IMR-90 (cell line): ENCODE results near the gene COMMD8. TPM values are rescaled to one million over a fixed set of nuclear protein-coding genes. Genes with fewer than 3 reads are reported as not detected.
A peak's percentile ranks its signal among the peaks of the same experiment; 100 is the strongest.

ENCODE experiments used
- ATAC-seq: fragments of 200-7000 bp; cut with Tn5 transposase; 2 replicates; pipeline ENCODE4 v1.9.1; 2020; ENCODE audit warnings: low read depth, mild to moderate bottlenecking, moderate library complexity
- BruUV-seq: library from RNA; stranded (reverse); fragments of 400-500 nt; replicated peaks from 2 replicates; lab custom pipeline; 2021; lab: Mats Ljungman, UMichigan
- CTCF ChIA-PET: fragments of 300-600 bp; formaldehyde crosslinking; extraction: SDS; loops from one replicate; lab custom pipeline; 2021; ENCODE audit warnings: antibody characterized with exemption; lab: Yijun Ruan, JAX
- POLR2A ChIA-PET: fragments of 300-600 bp; sonication (Branson Sonifier 250); formaldehyde crosslinking; loops from one replicate; lab custom pipeline; 2022; ENCODE audit warnings: antibody characterized with exemption; ENCODE audit not compliant: unreplicated experiment; lab: Charles Lee
- DNase-seq: peaks from one replicate; pipeline ENCODE4 v3.0.0; 2013
- H2AFZ ChIP-seq: replicated peaks from 2 replicates; pipeline ENCODE3; 2013; ENCODE audit warnings: low read length, mild to moderate bottlenecking; ENCODE audit not compliant: poor library complexity
- H2AK5ac ChIP-seq: 2 replicates; pipeline ENCODE4 v1.6.1; 2013; ENCODE audit warnings: low read depth, low read length, inconsistent platforms
- H2AK9ac ChIP-seq: replicated peaks from 2 replicates; pipeline ENCODE3; 2013; ENCODE audit warnings: mild to moderate bottlenecking, low read depth, low read length, moderate library complexity; ENCODE audit not compliant: poor library complexity
- H2BK120ac ChIP-seq: 2 replicates; pipeline ENCODE4 v1.6.1; 2013; ENCODE audit warnings: low read depth, low read length, inconsistent platforms
- H2BK15ac ChIP-seq: 3 replicates; pipeline ENCODE4 v1.6.1; 2013; ENCODE audit warnings: low read depth, low read length, inconsistent platforms
- H2BK20ac ChIP-seq: 2 replicates; pipeline ENCODE4 v1.6.1; 2013; ENCODE audit warnings: low read depth, mild to moderate bottlenecking, inconsistent platforms, low read length, moderate library complexity
- H2BK5ac ChIP-seq: 2 replicates; pipeline ENCODE4 v1.6.1; 2013; ENCODE audit warnings: mild to moderate bottlenecking, low read depth, low read length, inconsistent platforms; ENCODE audit not compliant: poor library complexity, severe bottlenecking
- H3K14ac ChIP-seq: replicated peaks from 2 replicates; pipeline ENCODE4 v1.6.1; 2013; ENCODE audit warnings: low read depth, low read length, inconsistent platforms
- H3K18ac ChIP-seq: 2 replicates; pipeline ENCODE4 v1.6.1; 2013; ENCODE audit warnings: low read depth, low read length, control low read depth
- H3K23ac ChIP-seq: 2 replicates; pipeline ENCODE4 v1.6.1; 2013; ENCODE audit warnings: low read depth, low read length, inconsistent platforms
- H3K27ac ChIP-seq: 2 replicates; pipeline ENCODE4 v1.5.1; 2013; ENCODE audit warnings: mild to moderate bottlenecking, control low read depth, low read length; ENCODE audit not compliant: insufficient read depth
- H3K27me3 ChIP-seq: 2 replicates; pipeline ENCODE4 v1.6.1; 2013; ENCODE audit warnings: low read length; ENCODE audit not compliant: control insufficient read depth, insufficient read depth
- H3K36me3 ChIP-seq: 2 replicates; pipeline ENCODE4 v1.6.1; 2013; ENCODE audit warnings: low read length, mixed read lengths; ENCODE audit not compliant: control insufficient read depth, insufficient read depth
- H3K4ac ChIP-seq: 2 replicates; pipeline ENCODE4 v1.6.1; 2013; ENCODE audit warnings: low read depth, low read length, inconsistent platforms
- H3K4me1 ChIP-seq: 2 replicates; pipeline ENCODE4 v1.6.1; 2013; ENCODE audit warnings: low read length, mixed read lengths; ENCODE audit not compliant: control insufficient read depth, insufficient read depth
- H3K4me2 ChIP-seq: 2 replicates; pipeline ENCODE4 v1.6.1; 2013; ENCODE audit warnings: low read depth, mild to moderate bottlenecking, control low read depth, low read length, moderate library complexity
- H3K4me3 ChIP-seq: 2 replicates; pipeline ENCODE4 v1.5.1; 2013; ENCODE audit warnings: low read depth, mild to moderate bottlenecking, control low read depth, low read length, moderate library complexity; ENCODE audit not compliant: insufficient read depth
- H3K56ac ChIP-seq: 2 replicates; pipeline ENCODE4 v1.6.1; 2013; ENCODE audit warnings: low read length, inconsistent platforms; ENCODE audit not compliant: insufficient read depth; ENCODE audit errors: extremely low read depth
- H3K79me1 ChIP-seq, 2 experiments: 2 replicates each; pipeline ENCODE4 v1.6.1; 2013; ENCODE audit warnings: low read length in 2 of 2, inconsistent platforms in 1 of 2, low read depth in 1 of 2
- H3K9ac ChIP-seq: 2 replicates; pipeline ENCODE4 v1.6.1; 2013; ENCODE audit warnings: low read depth, low read length, control low read depth
- H3K9me1 ChIP-seq: 2 replicates; pipeline ENCODE4 v1.6.1; 2013; ENCODE audit warnings: low read length, inconsistent platforms; ENCODE audit not compliant: insufficient read depth
- H3K9me3 ChIP-seq: 2 replicates; pipeline ENCODE4 v1.6.1; 2013; ENCODE audit warnings: low read length; ENCODE audit not compliant: control insufficient read depth, insufficient read depth
- H4K20me1 ChIP-seq: 2 replicates; pipeline ENCODE4 v1.6.1; 2013; ENCODE audit warnings: low read length, inconsistent platforms; ENCODE audit not compliant: insufficient read depth
- H4K5ac ChIP-seq: 2 replicates; pipeline ENCODE4 v1.6.1; 2013; ENCODE audit warnings: mild to moderate bottlenecking, low read depth, low read length, control low read depth
- H4K8ac ChIP-seq, 2 experiments: 2 replicates each; pipeline ENCODE4 v1.6.1; 2013; ENCODE audit warnings: low read depth in 2 of 2, low read length in 2 of 2, control low read depth in 1 of 2, inconsistent platforms in 1 of 2
- H4K91ac ChIP-seq: 2 replicates; pipeline ENCODE4 v1.6.1; 2013; ENCODE audit warnings: low read depth, low read length, inconsistent platforms; ENCODE audit not compliant: insufficient read depth
- BHLHE40 ChIP-seq: fragments of 150-350 bp; IDR thresholded peaks from 2 replicates; pipeline ENCODE4 v1.6.1; 2016; ENCODE audit warnings: mild to moderate bottlenecking, low read depth, low read length
- CHD1 ChIP-seq: IDR thresholded peaks from 2 replicates; pipeline ENCODE4 v1.6.1; 2012; ENCODE audit warnings: low read depth, low read length, improper control_type of control experiment
- ELK1 ChIP-seq: fragments of 150-350 bp; IDR thresholded peaks from 2 replicates; pipeline ENCODE4 v1.6.1; 2016; ENCODE audit warnings: low read depth, mild to moderate bottlenecking, low read length, moderate library complexity, borderline replicate concordance
- FOS ChIP-seq: fragments of 150-350 bp; IDR thresholded peaks from 2 replicates; pipeline ENCODE4 v1.6.1; 2016; ENCODE audit warnings: low read depth, low read length
- MAFK ChIP-seq: IDR thresholded peaks from 2 replicates; pipeline ENCODE4 v1.6.1; 2012; ENCODE audit warnings: low read depth, low read length, improper control_type of control experiment
- MAZ ChIP-seq: IDR thresholded peaks from 2 replicates; pipeline ENCODE4 v1.6.1; 2012; ENCODE audit warnings: low read depth, mild to moderate bottlenecking, low read length, improper control_type of control experiment, moderate library complexity, borderline replicate concordance
- MXI1 ChIP-seq: IDR thresholded peaks from 2 replicates; pipeline ENCODE4 v1.6.1; 2012; ENCODE audit warnings: low read depth, mild to moderate bottlenecking, low read length, moderate library complexity, borderline replicate concordance
- RAD21 ChIP-seq: IDR thresholded peaks from 2 replicates; pipeline ENCODE4 v1.6.1; 2012; ENCODE audit warnings: low read length, improper control_type of control experiment
- RFX5 ChIP-seq: IDR thresholded peaks from 2 replicates; pipeline ENCODE4 v1.8.0; 2012; ENCODE audit warnings: low read depth, mild to moderate bottlenecking, low read length, moderate library complexity
- USF2 ChIP-seq: fragments of 150-350 bp; IDR thresholded peaks from 2 replicates; pipeline ENCODE4 v1.6.1; 2017; ENCODE audit warnings: mild to moderate bottlenecking, antibody characterized with exemption, low read length, low read depth
- WGBS, 2 experiments: methylation state at CpG; one replicate each; pipeline versions ENCODE4 v1.1.5 to v1.1.7; 2013; ENCODE audit warnings: missing lambda C conversion rate in 2 of 2; ENCODE audit not compliant: insufficient read length in 1 of 2; ENCODE audit errors: extremely low coverage in 2 of 2; 5-methylcytosine and 5-hydroxymethylcytosine counted together
- dilution Hi-C: fragments of 300-500 bp; cut with HindIII; formaldehyde crosslinking; loops from one replicate; pipeline ENCODE4 v1.14.3; 2018; ENCODE audit warnings: low sequenced_read_pairs; ENCODE audit not compliant: unreplicated experiment
- in situ Hi-C: fragments of 300-500 bp; cut with MboI; formaldehyde crosslinking; loops from 3 replicates; pipeline ENCODE4 v1.14.3; 2019; ENCODE audit warnings: low sequenced_read_pairs, inconsistent platforms, mixed read lengths
- intact Hi-C: fragments of 100-400 bp; cut with micrococcal nuclease; formaldehyde crosslinking; loops from 2 replicates; pipeline ENCODE4 v1.10.0; 2022
- polyA plus RNA-seq, 3 experiments: library from polyadenylated mRNA; depleted of rRNA; stranded (reverse); fragments of >200 nt; gene quantifications; 2 replicates each; pipeline ENCODE4 v1.2.3, GENCODE V29; 2012; ENCODE audit warnings: low replicate concordance in 1 of 3
- total RNA-seq: library from RNA; depleted of rRNA; stranded (reverse); fragments of >200 nt; gene quantifications from 2 replicates; pipeline ENCODE4 v1.2.3, GENCODE V29; 2012

COMMD8 gene
- total and polyA plus RNA-seq, 2 of the 4 experiments (the other 2 are of a cell fraction) = 12.5 to 12.6 TPM

GRCh38 chr4:47486231-47486673 is 22.8 kb upstream of the COMMD8 start:
- BruUV-seq = no TSS peak
- no peak overlapping the region for H2AFZ ChIP-seq

More at GRCh38 chr4:47486231-47486673, 22.8 kb upstream of the COMMD8 start:
- peak overlapping the region; percentile 45; the same call in 1 of the 2 replicates for H3K27ac ChIP-seq
- H4K5ac ChIP-seq = peak overlapping the region; percentile 19; the same call in 1 of the 2 replicates
- H2BK120ac ChIP-seq = peak overlapping the region; percentile 79; the same call in 1 of the 2 replicates
- H2BK5ac ChIP-seq = peak overlapping the region; percentile 88
- peaks cover 5% of the 10 kb centered on the region for H3K4me1 ChIP-seq
- peak overlapping the region; percentile 54 to 68; a peak in 3 of 4 replicates for H4K8ac ChIP-seq
- H2BK20ac ChIP-seq = peak overlapping the region; percentile 38
- CTCF ChIA-PET = no interaction called here
- H2BK15ac ChIP-seq = 0 out of 3 replicates have a peak overlapping the region, but pooled peaks have one; percentile 18
- H3K18ac ChIP-seq = peak overlapping the region; percentile 64; the same call in 1 of the 2 replicates
- H3K14ac ChIP-seq = peak overlapping the region; percentile 75
- no peaks in the 10 kb centered on the region for H3K36me3 ChIP-seq
- no peak for TF ChIP-seq MXI1
- TF ChIP-seq FOS = no peak
- TF ChIP-seq RFX5 = no peak
- no peak for TF ChIP-seq MAZ
- no peak for TF ChIP-seq BHLHE40
- TF ChIP-seq MAFK = no peak
- no peak for TF ChIP-seq USF2
- TF ChIP-seq CHD1 = no peak
- no peak for TF ChIP-seq ELK1
- no peak for TF ChIP-seq RAD21
- peak overlapping the region; percentile 94 for H3K4me2 ChIP-seq
- H3K4me3 ChIP-seq = peak overlapping the region; percentile 71
- DNase-seq (no peak), ATAC-seq (no peak)
- 29% methylated on average over 1 of the region's 5 CpGs; no CpG with 5 or more reads in 1 of the 2 experiments for whole genome bisulfite sequencing, 2 experiments
- no peak overlapping the region for H4K91ac ChIP-seq
- peak overlapping the region; percentile 92; the same call in 1 of the 2 replicates for H3K56ac ChIP-seq
- H4K20me1 ChIP-seq = no peaks in the 10 kb centered on the region
- H3K4ac ChIP-seq = peak overlapping the region; percentile 3; the same call in 1 of the 2 replicates
- no peaks in the 10 kb centered on the region for H3K27me3 ChIP-seq
- dilution Hi-C loops (no loop called here), intact Hi-C loops (loop anchor here (5.0 kb wide), 1 partner anchor 46 kb away; no protein-coding TSS in a partner anchor), in situ Hi-C loops (no loop called here)
- H3K79me1 ChIP-seq = peaks cover 13 to 27% of the 10 kb centered on the region in 2 experiments; a peak in 3 of 4 replicates
- H2AK5ac ChIP-seq = no peak overlapping the region
- H3K9me1 ChIP-seq = 0 out of 2 replicates have a peak, but pooled peaks cover 4% of the 10 kb centered on the region
- no peak overlapping the region for H2AK9ac ChIP-seq
- peaks cover 2% of the 10 kb centered on the region; the same call in 1 of the 2 replicates for H3K9me3 ChIP-seq
- peak overlapping the region; percentile 92 for H3K9ac ChIP-seq
- POLR2A ChIA-PET = no interaction called here
- H3K23ac ChIP-seq = peak overlapping the region; percentile 89; the same call in 1 of the 2 replicates
